SK-N-SH (cell line): ENCODE data around the gene GEMIN8. TPM values are rescaled to one million over a fixed set of nuclear protein-coding genes. Genes with fewer than 3 reads are reported as not detected.

ENCODE experiments used
- CTCF ChIA-PET: fragments of 300-600, 350-600 bp; formaldehyde crosslinking; extraction: SDS; loops from one replicate; lab custom pipeline; 2021; lab: Yijun Ruan, JAX
- POLR2A ChIA-PET: fragments of 350-600 bp; sonication (Branson Sonifier 250); formaldehyde crosslinking; extraction: SDS; loops from one replicate; lab custom pipeline; 2020; ENCODE audit warnings: antibody characterized with exemption, inconsistent platforms; lab: Yijun Ruan, JAX
- DNase-seq: peaks from one replicate; pipeline ENCODE4 v3.0.0; 2012
- H2AFZ ChIP-seq: fragments of 200-600 bp; sonication (generic); 2 replicates; pipeline ENCODE4 v1.8.1; 2016; ENCODE audit warnings: antibody characterized with exemption, mild to moderate bottlenecking, low read depth
- H3F3A ChIP-seq: fragments of 200-600 bp; sonication (generic); replicated peaks from 2 replicates; pipeline ENCODE3; 2016; ENCODE audit warnings: antibody characterized with exemption, mild to moderate bottlenecking; ENCODE audit not compliant: insufficient read depth
- H3K27ac ChIP-seq, 2 experiments: fragments of 200-500 bp in 1 of 2; fragments of 200-600 bp in 1 of 2; sonication (Bioruptor generic) in 1 of 2; sonication (generic), shearing (Covaris generic) in 1 of 2; 2 replicates each; pipeline versions ENCODE4 v1.5.1 to v1.6.1; 2014 to 2016; ENCODE audit warnings: low read depth in 2 of 2, inconsistent platforms in 1 of 2, low read length in 1 of 2, mild to moderate bottlenecking in 1 of 2, mixed read lengths in 1 of 2
- H3K27me3 ChIP-seq: fragments of 200-600 bp; sonication (generic), shearing (Covaris generic); 2 replicates; pipeline ENCODE4 v1.6.1; 2016; ENCODE audit warnings: mixed run types; ENCODE audit not compliant: insufficient read depth
- H3K36me3 ChIP-seq, 2 experiments: fragments of 200-500 bp in 1 of 2; fragments of 200-600 bp in 1 of 2; sonication (Bioruptor generic) in 1 of 2; sonication (generic) in 1 of 2; replicated peaks in 1 of 2; 2 replicates each; pipeline versions ENCODE3 to v1.5.1; 2014 to 2016; ENCODE audit warnings: low read length in 1 of 2, mild to moderate bottlenecking in 1 of 2; ENCODE audit not compliant: insufficient read depth in 2 of 2, control insufficient read depth in 1 of 2
- H3K4me1 ChIP-seq, 2 experiments: fragments of 200-500 bp in 1 of 2; fragments of 200-600 bp in 1 of 2; sonication (Bioruptor generic) in 1 of 2; sonication (generic), shearing (Covaris generic) in 1 of 2; 2 replicates each; pipeline versions ENCODE4 v1.5.1 to v1.6.1; 2014 to 2016; ENCODE audit warnings: low read depth in 1 of 2, low read length in 1 of 2, mixed run types in 1 of 2; ENCODE audit not compliant: insufficient read depth in 2 of 2, control insufficient read depth in 1 of 2
- H3K4me2 ChIP-seq: fragments of 200-600 bp; sonication (generic), shearing (Covaris generic); 2 replicates; pipeline ENCODE4 v1.6.1; 2017; ENCODE audit warnings: mixed run types
- H3K4me3 ChIP-seq, 2 experiments: fragments of 200-500 bp in 1 of 2; fragments of 200-600 bp in 1 of 2; sonication (Bioruptor generic) in 1 of 2; sonication (generic), shearing (Covaris generic) in 1 of 2; 2 replicates each; pipeline versions ENCODE4 v1.5.1 to v1.8.1; 2014 to 2016; ENCODE audit warnings: low read depth in 2 of 2, inconsistent platforms in 1 of 2, low read length in 1 of 2, mild to moderate bottlenecking in 1 of 2, mixed read lengths in 1 of 2, moderate library complexity in 1 of 2
- H3K79me2 ChIP-seq: fragments of 200-600 bp; sonication (generic); 2 replicates; pipeline ENCODE4 v1.8.1; 2017; ENCODE audit warnings: mild to moderate bottlenecking; ENCODE audit not compliant: insufficient read depth
- H3K9ac ChIP-seq: fragments of 200-600 bp; sonication (generic); 2 replicates; pipeline ENCODE4 v1.6.1; 2017; ENCODE audit warnings: mixed run types
- H3K9me2 ChIP-seq: fragments of 200-600 bp; sonication (generic); 2 replicates; pipeline ENCODE4 v1.6.1; 2017; ENCODE audit warnings: mixed run types
- H3K9me3 ChIP-seq: fragments of 200-600 bp; sonication (generic); 2 replicates; pipeline ENCODE4 v1.6.1; 2017; ENCODE audit warnings: mixed run types, mild to moderate bottlenecking, moderate library complexity
- H4K20me1 ChIP-seq: fragments of 200-600 bp; sonication (generic); 2 replicates; pipeline ENCODE4 v1.6.1; 2017; ENCODE audit warnings: mild to moderate bottlenecking, mixed run types; ENCODE audit not compliant: insufficient read depth
- CHD2 ChIP-seq: fragments of 150-350 bp; IDR thresholded peaks from 2 replicates; pipeline ENCODE4 v1.6.1; 2018; ENCODE audit warnings: low read length; ENCODE audit not compliant: partially characterized antibody
- CTCF ChIP-seq: fragments of 200-600 bp; sonication (generic); IDR thresholded peaks from 2 replicates; pipeline ENCODE4 v1.6.1; 2017; ENCODE audit warnings: antibody characterized with exemption, mild to moderate bottlenecking, moderate library complexity
- ELF1 ChIP-seq: IDR thresholded peaks from 2 replicates; pipeline ENCODE4 v1.4.0; 2012
- EZH2phosphoT487 ChIP-seq: fragments of 200-600 bp; sonication (generic); IDR thresholded peaks from 2 replicates; pipeline ENCODE4 v1.6.1; 2017; ENCODE audit warnings: low read depth, mixed run types, mild to moderate bottlenecking, antibody characterized with exemption, moderate library complexity, borderline replicate concordance
- GABPA ChIP-seq: IDR thresholded peaks from 2 replicates; pipeline ENCODE4 v1.4.0; 2012; ENCODE audit warnings: low read depth, mild to moderate bottlenecking
- GATA2 ChIP-seq: sonication (generic); formaldehyde crosslinking; IDR thresholded peaks from 2 replicates; pipeline ENCODE4 v1.5.0; 2020; ENCODE audit warnings: mild to moderate bottlenecking, missing genetic modification reagents
- IRF3 ChIP-seq: fragments of 150-350 bp; IDR thresholded peaks from 2 replicates; pipeline ENCODE4 v1.6.1; 2016; ENCODE audit warnings: mild to moderate bottlenecking, low read depth, low read length
- NFIC ChIP-seq: IDR thresholded peaks from 2 replicates; pipeline ENCODE4 v1.4.0; 2012; ENCODE audit warnings: borderline replicate concordance
- NRF1 ChIP-seq: IDR thresholded peaks from 2 replicates; pipeline ENCODE4 v1.6.1; 2012; ENCODE audit warnings: low read depth, mild to moderate bottlenecking, low read length
- RAD21 ChIP-seq: IDR thresholded peaks from 2 replicates; pipeline ENCODE4 v1.6.1; 2012; ENCODE audit warnings: mild to moderate bottlenecking, low read length
- RXRA ChIP-seq: IDR thresholded peaks from 2 replicates; pipeline ENCODE4 v1.4.0; 2012; ENCODE audit warnings: low read depth, mild to moderate bottlenecking, borderline replicate concordance
- SIN3A ChIP-seq: IDR thresholded peaks from 2 replicates; pipeline ENCODE4 v1.6.1; 2012; ENCODE audit warnings: low read depth, mild to moderate bottlenecking, low read length, moderate library complexity, borderline replicate concordance
- TAF1 ChIP-seq: IDR thresholded peaks from 2 replicates; pipeline ENCODE4 v1.6.1; 2012; ENCODE audit warnings: low read depth, mild to moderate bottlenecking, low read length, moderate library complexity, borderline replicate concordance
- USF1 ChIP-seq: IDR thresholded peaks from 2 replicates; pipeline ENCODE4 v1.4.0; 2012; ENCODE audit warnings: low read depth, borderline replicate concordance
- WGBS: methylation state at CpG from one replicate; pipeline ENCODE4 v1.1.6; 2017; ENCODE audit warnings: low lambda C conversion rate; 5-methylcytosine and 5-hydroxymethylcytosine counted together
- polyA plus RNA-seq, 3 experiments: library from polyadenylated mRNA; depleted of rRNA; stranded (reverse); fragments of >200 nt; gene quantifications; 2 replicates each; pipeline ENCODE4 v1.2.3, GENCODE V29; 2012
- TF ChIP-seq, protein P1 (sequence below): fragments of 150-350 bp; IDR thresholded peaks from 2 replicates; pipeline ENCODE4 v1.6.1; 2017; ENCODE audit warnings: antibody characterized with exemption, low read length, low read depth, borderline replicate concordance
- TF ChIP-seq, protein P2 (sequence below): IDR thresholded peaks from 2 replicates; pipeline ENCODE4 v1.4.0; 2012; ENCODE audit warnings: low read depth

Gene GEMIN8
- polyA plus RNA-seq, 1 of the 3 experiments (the other 2 are of a cell fraction) = 69.8 TPM

- TF ChIP-seq EZH2phosphoT487 = no peak
Observed at GRCh38 chrX:13994536-13995080, 35.1 kb downstream of the GEMIN8 start (continued).

GRCh38 chrX:13994104-13994503 is 35.6 kb downstream of the GEMIN8 start:
- H3K9me3 ChIP-seq = no peaks in the 10 kb centered on the region
- H3K36me3 ChIP-seq = no peaks in the 10 kb centered on the region
- CTCF ChIA-PET = interaction anchor here (0.9 kb wide), 1 partner anchor 16 kb away, joined by 3 read pairs; no protein-coding TSS in a partner anchor
- H3K4me3 ChIP-seq = no peak overlapping the region
- no peak overlapping the region for H3K4me2 ChIP-seq
- DNase-seq = no peak
- 69% methylated on average over 7 of the region's 7 CpGs for WGBS
- H3K27me3 ChIP-seq = no peaks in the 10 kb centered on the region
- no peak overlapping the region for H3K27ac ChIP-seq
- no peaks in the 10 kb centered on the region for H3K79me2 ChIP-seq
- TF ChIP-seq NFIC (no peak), SIN3A (no peak), GATA2 (CRISPR knock-in tag) (no peak), TAF1 (no peak), CTCF (no peak), USF1 (no peak), CHD2 (no peak), RXRA (no peak), GABPA (no peak), ELF1 (no peak), RAD21 (no peak), IRF3 (no peak), NRF1 (no peak)
- TF ChIP-seq, protein P1, sequence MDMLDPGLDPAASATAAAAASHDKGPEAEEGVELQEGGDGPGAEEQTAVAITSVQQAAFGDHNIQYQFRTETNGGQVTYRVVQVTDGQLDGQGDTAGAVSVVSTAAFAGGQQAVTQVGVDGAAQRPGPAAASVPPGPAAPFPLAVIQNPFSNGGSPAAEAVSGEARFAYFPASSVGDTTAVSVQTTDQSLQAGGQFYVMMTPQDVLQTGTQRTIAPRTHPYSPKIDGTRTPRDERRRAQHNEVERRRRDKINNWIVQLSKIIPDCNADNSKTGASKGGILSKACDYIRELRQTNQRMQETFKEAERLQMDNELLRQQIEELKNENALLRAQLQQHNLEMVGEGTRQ = no peak
- TF ChIP-seq, protein P2, sequence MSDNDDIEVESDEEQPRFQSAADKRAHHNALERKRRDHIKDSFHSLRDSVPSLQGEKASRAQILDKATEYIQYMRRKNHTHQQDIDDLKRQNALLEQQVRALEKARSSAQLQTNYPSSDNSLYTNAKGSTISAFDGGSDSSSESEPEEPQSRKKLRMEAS = no peak
- H3K4me1 ChIP-seq = no peaks in the 10 kb centered on the region
- H3K9me2 ChIP-seq = no peaks in the 10 kb centered on the region
- no peaks in the 10 kb centered on the region for H3F3A ChIP-seq
- H2AFZ ChIP-seq = no peak overlapping the region
- POLR2A ChIA-PET = no interaction called here
- no peaks in the 10 kb centered on the region for H4K20me1 ChIP-seq
- no peak overlapping the region for H3K9ac ChIP-seq
